ENCODE data around the gene MYO3B.
"Not testable (repeated sequence)": the region's sequence is repeated elsewhere in the genome, so short reads cannot be mapped to it uniquely, and the experiment has no call there.

Gene MYO3B

DNA sequence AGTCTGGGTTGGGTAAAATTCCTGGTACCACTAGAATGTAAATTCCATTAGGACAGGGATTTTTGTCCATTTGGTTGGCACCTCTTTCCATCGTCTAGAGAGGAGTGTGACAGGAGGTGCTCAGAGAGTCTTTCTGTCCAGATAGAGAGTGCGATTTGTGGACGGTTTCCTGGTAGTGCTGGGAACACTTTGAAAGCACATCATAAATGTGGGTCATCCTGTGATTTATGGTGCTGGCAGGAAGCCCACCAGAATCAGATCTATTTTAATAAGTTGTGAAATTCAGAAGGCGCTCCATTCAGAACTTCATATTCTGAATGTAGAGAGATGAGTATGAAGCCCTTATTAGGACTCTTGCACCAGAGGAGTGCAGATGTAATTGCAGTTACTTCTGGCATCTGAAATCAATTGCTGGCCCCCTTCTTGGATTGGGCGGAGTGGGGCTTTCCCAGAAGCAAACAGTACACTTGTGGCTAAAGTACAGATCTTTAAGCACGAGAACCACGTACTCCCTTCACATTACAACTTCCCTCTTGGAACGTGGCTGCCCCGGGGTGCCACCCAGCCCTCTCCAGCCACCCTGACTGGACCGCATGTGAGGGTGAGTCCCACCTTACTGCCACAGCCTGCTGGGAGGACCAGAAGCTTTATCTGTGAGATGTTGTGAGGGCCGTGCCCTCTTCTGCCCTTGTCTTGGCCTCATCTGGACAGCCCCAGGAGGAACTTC, 243.2 kb downstream of the MYO3B start:
- DNase-seq (ENCODE audit: low read depth in 3 of 3, low spot score in 1 of 3) = no peak

DNA sequence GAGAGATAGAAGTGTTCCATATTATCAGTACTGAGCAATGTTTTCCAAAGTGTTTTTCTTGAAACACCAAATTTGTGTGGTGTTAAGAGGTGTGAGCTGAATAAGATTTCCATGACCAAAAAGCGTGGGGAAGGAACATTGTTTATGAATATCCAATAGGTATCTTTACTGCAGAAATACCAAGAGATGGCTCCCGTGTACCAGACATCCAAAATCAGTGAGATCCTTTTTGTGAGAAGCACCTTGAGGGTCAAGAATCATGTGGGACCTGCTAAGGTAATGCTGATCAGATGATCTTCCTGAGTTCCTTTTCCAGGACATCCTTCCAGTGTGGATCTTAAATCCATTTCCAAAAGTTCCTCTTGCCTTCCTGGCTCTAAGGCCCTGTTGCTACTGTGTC, 246.0 kb downstream of the MYO3B start:
- no peak for DNase-seq (ENCODE audit: low read depth in 3 of 3, low spot score in 1 of 3)

DNA sequence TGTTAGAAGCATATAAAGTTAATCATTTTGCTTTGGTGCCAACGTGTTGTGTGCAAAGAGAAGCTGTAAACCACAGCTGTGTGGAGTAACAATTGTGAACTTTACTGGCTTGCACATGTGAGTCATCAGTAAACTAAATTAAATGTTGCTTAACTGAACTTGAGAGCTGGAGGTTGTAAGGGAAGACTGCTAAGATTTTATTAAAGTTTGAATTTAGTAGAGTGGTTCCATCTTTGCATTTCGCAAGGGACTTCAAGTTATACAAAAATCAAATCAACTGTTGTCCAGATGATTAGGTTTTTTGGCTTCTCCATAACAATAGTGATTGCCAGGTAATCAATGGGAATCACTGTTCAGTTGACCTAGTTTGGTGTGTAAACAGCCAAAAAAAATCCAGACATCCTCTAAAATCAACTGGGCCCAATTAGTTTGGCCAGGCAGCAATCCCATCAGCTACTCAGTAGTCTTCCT, 247.4 kb downstream of the MYO3B start:
- no peak for DNase-seq (ENCODE audit: low read depth in 3 of 3, low spot score in 1 of 3)

DNA sequence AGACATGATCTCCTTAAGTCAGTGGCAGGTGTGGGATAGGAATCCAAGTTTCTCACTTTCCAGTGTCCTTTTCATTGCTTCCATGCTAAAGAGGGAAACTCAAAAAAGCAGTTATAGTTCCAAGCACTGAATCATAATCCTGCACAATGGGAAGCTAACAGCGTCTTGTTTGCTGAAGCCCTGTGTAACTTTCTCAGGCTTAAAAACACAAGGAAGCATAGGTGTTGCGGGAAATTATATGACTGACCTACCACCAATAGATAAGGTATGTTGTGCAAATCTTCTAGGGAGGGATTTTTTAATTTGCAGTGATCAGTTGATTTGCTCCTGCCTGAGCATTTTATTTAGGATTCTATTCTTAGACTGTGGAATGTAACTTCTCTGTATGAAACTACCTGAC, 250.9 kb downstream of the MYO3B start:
- no peak for DNase-seq (ENCODE audit: low read depth in 3 of 3, low spot score in 1 of 3)

DNA sequence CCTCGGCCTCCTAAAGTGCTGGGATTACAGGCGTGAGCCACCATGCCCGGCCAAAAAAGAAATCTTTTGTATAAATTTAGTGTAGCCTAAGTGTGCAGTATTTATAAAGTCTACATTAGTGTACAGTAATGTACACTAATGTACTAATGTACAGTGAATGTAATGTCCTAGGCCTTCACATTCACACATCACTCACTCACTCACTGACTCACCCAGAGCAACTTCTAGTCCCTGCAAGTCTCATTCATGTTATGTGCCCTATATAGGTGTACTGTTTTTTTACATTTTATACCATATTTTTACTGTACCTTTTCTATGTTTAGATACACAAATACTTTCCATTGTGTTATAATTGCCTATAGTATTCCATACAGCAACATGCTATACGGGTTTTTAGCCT, 254.9 kb downstream of the MYO3B start:
- no peak for DNase-seq (ENCODE audit: low read depth in 3 of 3, low spot score in 1 of 3)

DNA sequence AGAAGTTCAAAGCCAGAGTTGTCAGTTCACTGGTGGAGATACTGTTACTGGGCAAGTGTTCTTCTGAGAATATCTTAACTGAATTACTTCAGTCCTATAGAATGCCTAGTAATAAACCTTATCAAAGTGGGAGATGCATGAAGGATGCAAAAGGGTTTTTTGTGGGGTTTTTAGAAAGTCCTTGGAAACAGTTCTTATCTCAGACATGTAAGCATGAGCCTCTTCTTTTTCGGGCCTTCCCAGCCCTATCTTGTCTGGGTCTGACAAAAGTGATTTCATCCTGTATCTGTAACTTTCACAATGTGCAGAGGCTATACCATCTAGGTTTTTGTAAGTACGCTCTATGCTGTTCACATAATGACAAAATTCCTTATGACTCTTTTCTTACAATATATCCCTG, 255.5 kb downstream of the MYO3B start:
- DNase-seq (ENCODE audit: low read depth in 3 of 3, low spot score in 1 of 3) = no peak

DNA sequence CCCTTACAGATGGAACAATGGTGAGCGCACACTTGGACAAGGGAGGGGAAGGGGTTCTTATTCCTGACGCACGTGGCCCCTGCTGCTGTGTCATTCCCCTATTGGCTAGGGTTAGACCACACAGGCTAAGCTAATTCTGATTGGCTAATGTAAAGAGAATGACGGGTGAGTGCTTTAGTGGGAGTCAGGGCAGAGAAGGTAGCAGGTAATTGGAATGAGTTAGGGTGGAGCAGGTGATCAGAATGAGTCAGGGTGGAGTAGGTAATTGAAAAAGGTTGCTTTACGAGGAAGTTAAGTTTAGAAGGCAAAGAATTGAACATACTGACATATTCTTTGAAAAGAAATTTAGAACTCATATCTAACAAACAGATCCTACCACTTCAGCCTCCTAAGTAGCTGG, 256.4 kb downstream of the MYO3B start:
- not testable (repeated sequence) for DNase-seq (ENCODE audit: low read depth in 3 of 3, low spot score in 1 of 3)

DNA sequence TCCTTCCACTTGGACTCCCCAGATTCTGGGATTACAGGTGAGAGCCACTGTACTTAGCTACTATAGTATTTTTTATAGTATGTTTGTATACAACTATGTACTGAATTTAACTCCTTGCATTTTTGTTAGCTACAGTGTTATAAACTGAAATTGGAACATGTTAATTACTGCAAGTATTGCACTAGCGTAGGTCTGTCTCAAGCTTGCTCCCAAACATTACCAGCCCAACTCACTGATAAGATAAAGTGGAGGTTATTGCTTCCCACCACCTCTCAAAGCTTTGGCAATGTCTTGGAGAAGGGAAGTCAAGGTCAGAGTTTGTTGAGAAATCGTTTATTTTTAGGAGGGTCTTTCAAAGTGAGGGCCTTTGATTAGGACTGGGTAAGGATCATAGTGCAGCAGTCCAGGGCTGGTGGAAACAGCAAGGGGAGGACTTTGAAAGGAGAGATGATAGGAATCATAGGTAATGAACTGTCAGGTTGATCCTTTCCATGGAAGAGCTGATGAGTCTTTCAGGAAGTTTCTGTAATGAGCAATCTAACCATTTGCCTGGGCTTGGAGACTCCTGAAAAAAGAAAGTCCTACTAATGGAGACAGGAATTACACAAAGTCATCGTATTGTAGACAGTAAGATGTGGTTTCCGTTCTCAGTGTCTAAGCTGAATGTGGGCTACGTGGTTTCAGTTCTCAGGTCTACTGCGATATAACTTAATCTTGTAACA, 257.1 kb downstream of the MYO3B start:
- no peak for DNase-seq (ENCODE audit: low read depth in 3 of 3, low spot score in 1 of 3)

DNA sequence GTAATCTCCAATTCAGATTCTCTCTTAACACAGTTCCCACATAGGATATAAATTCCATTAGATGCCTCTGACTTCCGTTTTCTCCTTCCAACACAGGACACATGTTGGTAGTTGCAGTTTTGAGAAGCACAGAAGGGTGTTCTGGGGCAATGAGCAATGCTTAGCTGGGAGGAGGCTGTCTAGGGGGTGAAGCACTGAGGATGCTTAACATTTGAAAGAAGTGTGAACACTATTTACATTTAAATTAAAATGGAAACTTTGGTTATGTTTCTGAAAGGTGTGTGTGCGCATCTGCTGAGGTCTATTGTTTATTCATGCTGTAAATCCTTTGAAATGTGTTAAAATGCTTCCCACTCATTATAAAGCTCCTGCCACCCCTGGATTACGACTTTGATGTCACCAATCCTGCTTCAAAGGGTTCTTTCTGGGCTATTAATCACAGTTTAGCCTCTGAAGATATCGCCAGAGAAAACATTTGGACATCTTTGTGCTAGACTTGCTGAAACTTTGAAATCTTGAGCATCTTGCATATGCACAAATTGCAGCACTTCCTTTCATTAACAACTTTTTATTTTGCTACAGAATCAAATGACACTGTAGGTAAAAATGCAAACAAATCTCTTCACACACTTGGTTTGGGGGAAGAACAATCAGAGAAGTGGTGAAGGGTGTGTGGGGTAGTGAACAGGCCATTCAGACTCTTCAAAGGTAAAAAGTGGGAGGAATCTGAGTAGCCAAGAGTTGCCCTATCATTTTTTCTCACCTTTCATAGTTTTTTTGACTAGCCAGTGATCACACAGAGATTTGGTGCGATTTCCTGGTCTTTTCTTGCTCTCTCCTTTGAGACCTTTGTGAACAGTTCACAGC, 258.4 kb downstream of the MYO3B start:
- DNase-seq (ENCODE audit: low read depth in 3 of 3, low spot score in 1 of 3) = no peak

DNA sequence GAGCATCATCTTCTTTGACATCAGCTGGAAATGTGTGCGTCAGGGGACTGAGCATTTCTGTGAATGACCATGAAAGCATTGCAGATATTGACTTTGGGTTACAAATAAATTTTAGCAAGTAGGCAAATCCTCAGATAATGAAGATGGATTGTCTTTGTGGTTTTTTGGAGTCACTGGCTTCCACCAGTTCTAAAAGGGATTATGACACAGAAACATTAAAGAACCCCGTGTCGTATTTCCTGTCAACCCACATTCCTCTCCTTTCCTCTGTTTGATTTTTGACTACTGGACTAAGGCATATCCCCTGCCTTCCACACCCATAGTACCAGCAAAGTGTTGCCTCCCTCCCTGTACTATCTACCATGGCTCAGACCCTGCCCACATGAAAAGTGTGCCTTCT, 268.1 kb downstream of the MYO3B start:
- DNase-seq (ENCODE audit: low read depth in 3 of 3, low spot score in 1 of 3) = no peak

DNA sequence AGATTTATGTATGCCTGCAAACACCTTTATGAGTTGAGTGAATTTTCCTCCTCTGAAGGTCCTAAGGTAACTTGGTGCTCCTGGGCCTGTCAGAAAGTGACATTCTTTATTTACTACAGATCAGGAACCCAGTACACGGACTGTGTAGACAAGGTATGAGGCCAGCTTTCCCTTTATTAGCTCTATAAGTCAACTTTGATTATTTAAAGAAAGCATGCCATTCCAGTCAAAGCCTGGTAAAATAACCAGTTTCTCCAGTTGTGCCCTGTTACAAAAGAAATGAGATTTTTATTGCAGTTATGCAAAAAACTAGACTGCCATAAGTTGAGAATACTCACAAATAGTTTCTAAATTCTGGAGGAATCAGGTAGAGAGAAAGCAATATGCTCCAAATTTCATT, 271.1 kb downstream of the MYO3B start:
- no peak for DNase-seq (ENCODE audit: low read depth in 3 of 3, low spot score in 1 of 3)

DNA sequence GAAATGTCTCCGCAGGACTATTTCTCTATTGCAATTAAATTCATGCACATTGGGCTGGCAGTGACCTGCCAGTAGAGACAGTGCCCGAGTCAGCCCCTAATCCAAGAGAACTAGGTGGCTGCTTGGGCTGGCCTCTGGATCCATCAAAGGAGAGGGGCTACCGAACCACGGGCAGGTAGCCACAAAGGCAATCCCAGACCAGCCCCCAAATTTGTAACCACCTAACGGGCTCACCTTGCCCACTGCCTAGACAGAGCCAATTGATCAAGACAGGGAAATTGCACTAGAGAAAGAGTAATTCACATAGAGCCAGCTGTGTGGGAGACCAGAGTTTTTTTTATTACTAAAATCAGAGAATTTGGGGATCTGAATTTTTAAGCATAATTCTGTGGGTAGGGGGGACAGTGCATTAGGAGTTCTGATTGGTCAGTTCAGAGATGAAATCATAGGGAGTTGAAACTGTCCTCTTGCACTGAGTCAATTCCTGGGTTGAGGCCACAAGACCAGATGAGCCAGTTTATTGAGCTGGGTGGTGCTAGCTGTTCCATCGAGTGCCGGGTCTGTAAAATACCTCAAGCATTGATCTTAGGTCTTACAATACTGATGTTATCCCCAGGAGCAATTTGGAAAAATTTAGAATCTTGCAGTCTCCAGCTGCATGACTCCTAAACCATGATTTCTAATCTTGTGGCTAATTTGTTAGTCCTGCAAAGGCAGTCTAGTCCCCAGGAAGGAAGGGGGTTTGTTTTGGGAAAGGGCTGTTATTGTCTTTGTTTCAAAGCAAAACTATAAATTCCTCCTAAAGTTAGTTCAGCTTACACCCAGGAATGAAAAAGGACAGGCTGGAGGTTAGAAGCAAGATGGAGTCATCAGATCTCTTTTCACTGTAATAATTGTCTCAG, 276.8 kb downstream of the MYO3B start:
- no peak for DNase-seq (ENCODE audit: low read depth in 3 of 3, low spot score in 1 of 3)

DNA sequence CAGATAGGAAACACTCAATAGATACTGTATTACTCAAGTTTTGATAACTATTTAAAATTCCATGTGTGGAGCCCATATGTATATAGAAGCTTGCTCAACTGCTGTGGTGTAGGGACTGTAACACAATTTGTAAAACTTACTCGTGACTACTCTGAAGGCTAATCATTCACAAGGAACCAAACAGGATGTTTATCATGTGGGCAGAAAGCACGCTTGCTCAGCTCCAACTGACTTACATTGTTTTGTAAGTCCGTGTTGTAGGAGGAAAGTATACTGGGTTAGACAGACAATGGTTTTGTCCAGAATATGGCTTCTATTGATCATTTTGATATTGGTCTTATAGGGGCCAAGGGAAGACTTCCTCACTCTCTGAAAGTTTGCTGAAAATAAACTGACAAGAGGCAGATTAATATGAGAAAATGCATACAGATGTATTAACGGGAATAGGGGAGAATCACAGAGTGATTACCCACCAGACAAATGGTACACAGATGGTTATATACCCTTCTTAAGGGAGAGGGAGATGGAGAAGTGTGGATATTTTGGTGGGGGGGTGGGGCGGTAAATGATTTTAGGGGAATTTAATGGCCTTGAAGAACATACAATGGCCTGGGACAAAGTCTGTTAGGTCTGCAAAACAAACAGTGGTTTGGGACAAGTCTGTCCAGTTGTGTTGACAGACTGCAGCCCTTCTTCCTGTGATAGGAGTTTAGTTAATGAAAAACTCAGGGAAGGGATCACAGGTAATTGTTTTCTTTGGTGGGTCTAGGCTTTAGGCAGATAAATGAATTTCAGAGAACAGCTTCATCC, 277.9 kb downstream of the MYO3B start:
- no peak for DNase-seq (ENCODE audit: low read depth in 3 of 3, low spot score in 1 of 3)

DNA sequence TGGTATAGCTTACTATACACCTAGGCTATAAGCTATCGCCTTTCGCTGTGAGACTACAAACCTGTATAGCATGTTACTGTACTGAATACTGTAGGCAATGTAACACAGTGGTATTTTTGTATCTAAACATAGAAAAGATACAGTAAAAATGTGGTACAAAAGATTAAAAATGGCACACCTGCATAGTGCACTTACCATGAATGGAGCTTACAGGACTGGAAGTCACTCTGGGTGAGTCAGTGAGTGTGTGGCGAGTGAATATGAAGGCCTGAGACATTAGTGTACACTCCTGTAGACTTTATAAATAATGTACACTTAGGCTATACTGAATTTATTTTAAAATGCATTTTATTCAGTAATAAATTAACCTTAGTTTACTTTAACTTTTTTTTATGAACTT, 279.0 kb downstream of the MYO3B start:
- DNase-seq (ENCODE audit: low read depth in 3 of 3, low spot score in 1 of 3) = no peak

DNA sequence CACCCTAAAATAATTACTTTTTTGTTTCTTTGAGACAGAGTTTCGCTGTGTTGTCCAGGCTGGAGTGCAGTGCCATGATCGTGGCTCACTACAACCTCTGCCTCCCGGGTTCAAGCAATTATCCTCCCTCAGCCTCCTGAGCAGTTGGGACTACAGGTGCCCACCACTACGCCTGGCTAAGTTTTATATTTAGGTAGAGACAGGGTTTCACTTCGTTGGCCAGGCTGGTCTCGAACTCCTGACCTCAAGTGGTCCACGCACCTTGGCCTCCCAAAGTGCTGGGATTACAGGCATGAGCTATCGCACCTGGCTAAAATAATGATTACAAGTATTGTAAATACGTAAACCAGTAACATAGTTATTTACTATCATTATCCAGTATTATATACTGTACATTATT, 279.8 kb downstream of the MYO3B start:
- DNase-seq (ENCODE audit: low read depth in 3 of 3, low spot score in 1 of 3) = no peak

DNA sequence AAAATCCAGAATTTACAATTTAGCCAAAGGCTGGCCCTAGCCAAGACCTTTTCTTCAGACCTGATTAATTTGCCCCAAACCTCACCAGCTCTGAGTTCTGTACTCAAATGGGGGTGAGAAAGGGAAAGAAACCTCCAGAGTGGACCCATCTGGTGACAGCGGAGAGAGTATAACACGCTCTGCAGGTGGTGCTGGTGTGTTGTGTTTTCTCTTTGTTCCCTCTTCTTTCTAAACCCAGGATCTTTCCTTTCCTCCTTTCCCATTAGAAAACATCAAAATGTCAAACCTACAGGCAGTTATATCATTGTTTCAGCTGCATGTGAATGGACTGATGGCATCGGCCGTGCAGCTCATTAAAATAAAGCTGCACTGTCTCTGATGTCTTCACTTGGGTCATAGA, 283.9 kb downstream of the MYO3B start:
- DNase-seq (ENCODE audit: low read depth in 3 of 3, low spot score in 1 of 3) = no peak

DNA sequence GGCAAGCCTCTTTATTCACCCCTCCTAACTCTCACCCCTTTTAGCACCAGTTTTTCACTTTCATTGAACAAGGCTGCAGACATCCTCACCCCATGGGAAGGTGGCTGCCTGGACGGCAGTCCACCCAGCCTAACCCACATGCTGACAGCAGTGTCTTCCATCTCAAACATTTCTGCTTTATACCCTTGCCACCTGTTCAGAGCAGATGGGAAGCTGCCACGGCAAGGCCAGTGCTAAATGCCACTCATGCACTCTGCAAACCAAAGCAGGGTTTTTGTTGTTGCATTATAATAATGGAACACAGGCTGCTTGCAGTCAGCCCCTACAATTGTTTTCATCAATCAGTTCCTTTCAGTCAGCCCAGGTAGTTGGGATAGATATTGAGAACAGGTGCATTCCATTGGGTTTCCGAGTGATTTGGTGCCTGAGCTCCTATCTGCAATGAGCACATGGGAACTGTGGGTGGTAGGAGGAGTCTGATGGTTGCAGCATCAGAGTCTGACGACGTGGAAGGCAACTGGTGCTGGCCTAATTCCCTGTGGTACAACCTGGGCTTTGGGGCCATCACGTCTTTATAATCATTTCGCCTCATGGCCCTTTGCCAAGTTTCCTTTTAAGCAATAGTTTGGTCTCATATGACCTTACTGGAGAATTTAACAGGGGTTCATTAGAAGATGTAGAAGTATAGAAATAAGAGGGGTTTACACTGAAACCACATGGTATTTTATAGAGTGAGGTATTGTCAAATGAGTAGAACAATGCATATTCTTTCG, 284.7 kb downstream of the MYO3B start:
- DNase-seq (ENCODE audit: low read depth in 3 of 3, low spot score in 1 of 3) = no peak

DNA sequence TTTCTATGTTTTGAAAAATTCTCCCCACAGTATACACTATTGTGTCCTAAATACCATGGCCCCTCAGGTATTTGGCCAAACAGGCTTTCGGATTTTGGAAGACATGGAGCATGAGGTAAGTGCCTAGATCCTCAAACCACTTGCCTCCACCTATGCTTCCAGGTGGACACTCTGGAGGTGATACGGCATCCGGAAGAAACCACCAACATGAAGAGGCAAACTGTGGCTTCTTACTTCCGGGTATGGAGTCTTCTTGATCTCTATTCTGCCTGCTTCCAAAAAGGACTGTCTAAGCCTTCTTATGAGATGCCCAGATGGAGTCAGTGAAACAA, 285.2 kb downstream of the MYO3B start:
- DNase-seq (ENCODE audit: low read depth in 3 of 3, low spot score in 1 of 3) = no peak

DNA sequence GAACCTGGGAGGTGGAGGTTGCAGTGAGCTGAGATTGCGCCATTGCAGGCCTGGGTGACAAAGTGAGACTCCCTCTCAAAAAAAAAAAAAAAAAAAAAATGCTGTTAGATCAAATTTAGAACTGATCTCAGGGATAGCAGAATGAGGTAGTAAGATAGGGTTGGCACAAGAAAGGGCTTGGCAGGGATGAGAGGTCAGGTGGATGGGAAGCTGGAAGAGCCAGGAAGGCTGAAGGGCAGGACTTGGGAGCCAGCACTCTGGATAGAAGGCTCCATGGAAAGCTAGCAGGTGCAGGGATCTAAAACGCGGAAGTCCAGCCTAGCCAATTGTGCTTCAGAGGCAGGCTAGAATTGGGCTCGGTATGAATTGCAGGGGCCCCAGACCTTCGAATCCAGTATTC, 286.3 kb downstream of the MYO3B start:
- no peak for DNase-seq (ENCODE audit: low read depth in 3 of 3, low spot score in 1 of 3)

All from stimulated activated CD4-positive, alpha-beta T cell treated with anti-CD3 and anti-CD28 coated beads, TNF-alpha, amount 100 ng/mL, for 1 hour (primary cell).